HG03103 (cell line): ENCODE measurements around the gene ADAMTS20.

Experiments used
- ATAC-seq: cut with Tn5 transposase; IDR thresholded peaks from one replicate; pipeline ENCODE4 v1.9.1; 2021; ENCODE audit warnings: low read depth; ENCODE audit not compliant: unreplicated experiment

The ADAMTS20 gene

GRCh38 chr12:43318021-43318420 is 234.0 kb downstream of the ADAMTS20 start:
- no peak for ATAC-seq

DNA sequence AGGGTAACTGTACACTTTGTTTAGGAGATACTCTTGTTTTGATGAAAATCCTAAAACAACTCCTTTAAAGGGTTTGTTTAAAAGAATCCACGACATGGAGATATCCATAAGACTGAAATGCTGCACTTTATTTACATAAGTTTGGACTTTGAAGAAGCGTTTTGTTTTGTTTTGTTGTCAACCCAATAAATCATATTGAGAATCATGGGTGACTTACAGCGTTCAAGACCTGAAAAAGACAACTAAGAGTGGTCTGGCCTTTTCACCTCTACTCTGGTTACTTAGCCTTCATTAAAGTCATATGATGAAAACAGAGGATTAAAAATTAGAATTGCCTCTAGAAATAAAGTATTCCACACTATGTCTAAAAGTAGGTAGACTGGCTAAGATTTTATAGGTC is 234.8 kb downstream of the ADAMTS20 start:
- ATAC-seq = no peak

DNA sequence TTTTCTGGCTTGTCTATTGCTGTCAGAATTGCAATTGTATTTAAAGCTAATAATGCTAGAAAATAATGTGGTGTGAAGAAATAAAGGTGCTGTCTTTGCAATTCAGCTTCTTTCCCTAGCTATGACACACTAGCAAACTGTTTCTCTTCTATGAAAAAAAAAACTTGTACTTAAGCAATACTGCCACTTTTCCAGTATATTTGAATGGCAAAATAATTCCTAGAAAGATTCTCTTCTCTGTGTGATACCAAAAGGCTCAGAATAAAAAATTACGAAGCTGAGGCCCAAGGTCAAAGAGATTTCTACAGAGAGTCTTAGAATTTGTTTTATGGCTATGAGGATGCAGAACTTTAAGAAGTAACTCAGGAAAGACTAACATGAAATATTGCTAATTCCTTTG is 235.5 kb downstream of the ADAMTS20 start:
- ATAC-seq = no peak

DNA sequence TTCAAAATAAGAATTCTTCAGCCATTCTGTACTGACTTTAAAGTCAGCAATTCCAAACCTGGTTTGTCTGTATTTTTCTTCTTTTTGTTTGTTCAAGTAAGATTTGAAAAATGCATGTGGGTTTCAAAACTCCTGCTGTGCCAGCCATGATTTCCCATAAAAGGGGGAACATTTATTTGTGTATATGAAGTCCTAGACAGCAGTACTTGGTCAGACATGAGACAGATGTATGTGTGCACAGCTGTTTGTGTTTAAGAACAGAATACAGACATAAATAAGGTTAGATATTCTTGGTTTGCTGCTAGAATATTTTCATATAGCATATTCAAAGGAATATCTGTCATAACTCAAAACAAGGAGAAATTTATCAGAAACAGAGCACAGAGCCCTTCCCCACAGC is 236.0 kb downstream of the ADAMTS20 start:
- no peak for ATAC-seq

GRCh38 chr12:43312991-43313505 is 239.0 kb downstream of the ADAMTS20 start:
- ATAC-seq = no peak

GRCh38 chr12:43310596-43310995 is 241.4 kb downstream of the ADAMTS20 start:
- ATAC-seq = no peak

GRCh38 chr12:43309959-43310358 is 242.0 kb downstream of the ADAMTS20 start:
- ATAC-seq = no peak

GRCh38 chr12:43308776-43309175 is 243.2 kb downstream of the ADAMTS20 start:
- no peak for ATAC-seq

- no peak for ATAC-seq
Measured at GRCh38 chr12:43307126-43307525, 244.9 kb downstream of the ADAMTS20 start.

GRCh38 chr12:43306066-43306465 is 245.9 kb downstream of the ADAMTS20 start:
- no peak for ATAC-seq

GRCh38 chr12:43305065-43305464 is 246.9 kb downstream of the ADAMTS20 start:
- no peak for ATAC-seq
